GM18858 (cell line): ENCODE measurements around the gene FAM193B.
A peak's percentile ranks its signal among the peaks of the same experiment; 100 is the strongest.

Experiments used
- ATAC-seq: cut with Tn5 transposase; IDR thresholded peaks from one replicate; pipeline ENCODE4 v1.9.1; 2021; ENCODE audit not compliant: unreplicated experiment

Gene FAM193B

DNA sequence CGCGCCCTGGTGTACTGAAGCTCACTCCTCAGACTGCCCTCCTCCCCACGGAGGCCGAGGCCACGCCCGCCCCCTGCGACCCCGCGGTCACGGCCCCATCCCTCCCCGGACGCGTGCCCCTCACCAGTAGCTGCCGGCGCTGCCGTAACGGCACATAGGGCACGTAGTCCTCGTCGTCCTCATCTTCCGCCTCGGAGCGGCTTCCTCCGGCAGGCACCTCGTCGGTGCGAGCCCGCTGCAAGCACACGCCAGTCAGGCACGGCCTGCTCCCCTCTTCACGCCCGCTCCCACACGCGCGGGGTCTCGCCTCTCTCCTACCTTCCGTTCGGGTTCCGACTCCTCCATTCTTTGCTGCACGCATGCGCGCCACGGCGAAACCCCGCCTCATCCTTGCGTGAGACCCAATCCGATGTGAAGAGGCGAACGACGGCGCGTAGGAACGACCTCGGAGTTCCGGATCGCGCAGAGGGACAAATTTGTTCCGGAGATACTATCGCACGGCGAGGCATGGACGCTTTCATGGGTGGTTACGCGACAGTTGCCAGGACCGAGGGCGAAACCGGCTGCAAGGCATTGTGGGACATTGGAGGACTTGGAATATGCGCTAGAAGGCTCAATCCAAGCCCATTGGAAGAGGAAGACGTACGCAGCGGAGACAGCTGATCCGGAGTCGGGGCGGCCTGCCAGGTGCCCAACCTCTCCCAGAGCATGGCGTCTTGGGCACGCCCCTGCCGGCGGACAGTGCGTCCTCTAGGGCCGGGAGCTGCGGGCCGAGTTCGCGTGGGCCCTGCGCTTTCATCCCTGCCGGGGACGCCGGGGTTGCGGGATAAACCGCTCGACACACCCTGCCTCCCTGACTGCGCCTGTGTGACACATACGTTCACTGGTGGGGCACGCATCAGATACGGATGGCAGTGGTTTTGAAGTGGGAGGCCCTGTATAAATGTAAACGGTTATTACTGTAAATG lies 37.5 kb downstream of the FAM193B start, which contains the start of gene DDX41:
DDX41 (minus strand) TSS at position 361 of the 968 bp plus-strand sequence; CDS start at position 345, 16 bp downstream.
- ATAC-seq: peak; percentile 68

- no peak for ATAC-seq
Measured at GRCh38 chr5:177515580-177515979, 38.8 kb downstream of the FAM193B start.

DNA sequence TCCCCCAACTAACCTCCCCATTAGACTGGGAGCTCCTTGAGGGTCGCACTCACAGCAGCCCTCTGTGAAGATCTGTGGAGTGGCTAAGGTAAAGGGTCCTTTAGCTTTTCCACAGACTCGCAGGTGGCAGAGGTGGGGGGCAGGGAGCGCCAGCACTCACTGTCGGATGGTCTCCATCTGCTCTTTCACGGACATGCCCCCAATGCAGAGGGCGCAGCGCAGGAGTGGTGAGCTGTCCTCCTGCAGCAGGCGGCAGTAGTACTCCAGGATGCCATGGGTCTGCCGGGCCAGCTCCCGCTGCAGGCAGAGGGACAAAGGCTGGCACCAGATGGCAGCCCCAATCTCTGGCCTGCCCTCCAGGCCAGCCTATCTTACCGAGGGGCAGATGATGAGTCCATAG lies 39.8 kb downstream of the FAM193B start:
- no peak for ATAC-seq

- ATAC-seq: no peak
Measured at GRCh38 chr5:177513500-177513899, 40.9 kb downstream of the FAM193B start.

- no peak for ATAC-seq
Measured at GRCh38 chr5:177512736-177513380, 41.5 kb downstream of the FAM193B start.

- ATAC-seq: no peak
Measured at GRCh38 chr5:177511796-177512675, 42.3 kb downstream of the FAM193B start.

GRCh38 chr5:177511181-177511580 lies 43.2 kb downstream of the FAM193B start:
- ATAC-seq: no peak

- peak; percentile 34 for ATAC-seq
Measured at GRCh38 chr5:177510567-177511053, 43.8 kb downstream of the FAM193B start.

DNA sequence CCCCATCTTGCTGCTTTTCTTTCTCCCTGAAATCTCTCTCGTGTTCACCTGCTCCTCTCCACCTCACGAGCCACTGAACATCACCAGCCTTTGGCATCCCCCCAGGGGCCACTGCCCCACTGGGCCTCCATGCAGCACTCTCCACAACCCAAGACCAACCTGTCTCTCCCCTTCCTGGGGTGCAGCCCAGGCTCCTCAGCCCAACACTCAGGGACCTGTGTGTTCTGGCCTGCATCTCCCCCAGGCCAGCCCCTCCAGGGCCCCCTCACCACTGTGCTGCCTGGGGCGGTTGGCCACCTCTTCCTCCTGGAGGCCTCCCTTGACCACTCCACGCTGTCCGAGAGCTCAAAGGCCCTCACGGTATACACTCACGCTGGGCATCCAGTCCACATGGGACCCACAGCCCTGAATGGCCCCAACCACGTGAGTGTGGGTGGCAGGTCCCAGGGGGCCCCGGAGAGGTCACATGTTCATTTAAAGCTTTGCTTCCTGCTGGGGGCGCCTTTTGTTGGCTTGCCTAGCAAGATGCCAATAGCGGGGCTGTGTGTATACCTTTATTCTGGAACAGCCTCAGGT lies 44.3 kb downstream of the FAM193B start:
- ATAC-seq: no peak

- no peak for ATAC-seq
Measured at GRCh38 chr5:177509381-177509951, 44.9 kb downstream of the FAM193B start, which contains the start of gene DOK3. Gene DOK3, minus strand, starts transcription at chr5:177509826. Its CDS starts 286 bp downstream, at chr5:177509540.

DNA sequence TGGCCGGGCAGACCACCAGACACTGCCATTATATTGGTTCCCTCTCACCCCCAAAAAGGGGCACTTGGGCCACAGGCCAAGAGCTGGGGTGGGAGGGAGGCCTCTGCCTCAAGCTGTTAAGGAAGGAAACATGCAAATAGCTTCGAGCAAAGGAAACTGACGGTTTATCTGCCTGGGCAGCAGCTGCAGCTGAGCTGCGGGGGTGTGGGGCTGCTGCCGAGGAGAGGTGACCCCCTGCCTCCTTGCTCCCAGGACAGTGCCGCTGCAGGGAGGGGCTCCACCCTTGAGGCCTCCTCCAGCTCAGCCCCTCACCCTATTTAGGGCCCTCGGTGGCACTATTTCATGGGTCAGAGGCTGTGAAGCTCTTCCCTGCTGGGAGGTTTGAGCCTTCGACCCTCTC lies 45.5 kb downstream of the FAM193B start:
- peak; percentile 35 for ATAC-seq

GRCh38 chr5:177508221-177508611 lies 46.1 kb downstream of the FAM193B start:
- no peak for ATAC-seq

GRCh38 chr5:177507596-177508220 lies 46.7 kb downstream of the FAM193B start:
- ATAC-seq: no peak

- ATAC-seq: no peak
Measured at GRCh38 chr5:177507165-177507564, 47.2 kb downstream of the FAM193B start.

GRCh38 chr5:177505075-177505474 lies 49.3 kb downstream of the FAM193B start:
- ATAC-seq: no peak

- no peak for ATAC-seq
Measured at GRCh38 chr5:177504086-177505056, 50.0 kb downstream of the FAM193B start.

GRCh38 chr5:177503351-177504085 lies 50.8 kb downstream of the FAM193B start:
- ATAC-seq: no peak

DNA sequence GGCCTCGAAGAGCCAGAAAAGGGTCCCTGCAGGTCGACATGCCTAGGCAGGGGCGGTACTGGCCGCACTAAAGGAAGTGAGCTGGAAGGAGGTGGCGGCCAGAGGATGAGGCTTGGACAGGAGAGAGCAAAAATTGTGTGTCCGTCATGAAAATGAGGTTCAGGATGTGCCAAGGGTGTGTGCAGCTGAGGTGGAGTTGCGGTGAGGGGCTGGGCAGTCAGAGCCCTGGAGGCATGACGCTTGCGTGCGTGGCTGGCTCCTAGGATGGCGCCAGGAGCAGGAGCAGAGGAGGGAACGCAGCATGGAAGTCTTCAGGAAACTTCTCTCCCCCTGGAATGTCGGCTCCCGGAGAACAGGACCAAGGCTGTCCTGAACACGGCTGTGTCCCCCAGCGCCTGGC lies 51.5 kb downstream of the FAM193B start:
- no peak for ATAC-seq
